ENCODE measurements around the gene ACP7.

ACP7 gene

GRCh38 chr19:39145180-39145953 is 61.2 kb downstream of the ACP7 start:
- no peak overlapping the region for H3K4me3 ChIP-seq (ENCODE audit: low read depth, low read length)
- no peak for TF ChIP-seq CTCF (IDR thresholded peaks at IDR 0.05; ENCODE audit: borderline replicate concordance, insufficient read depth, low read depth, low read length)

GRCh38 chr19:39146091-39146490 is 61.9 kb downstream of the ACP7 start:
- no peak overlapping the region for H3K4me3 ChIP-seq (ENCODE audit: low read depth, low read length)
- no peak for TF ChIP-seq CTCF (IDR thresholded peaks at IDR 0.05; ENCODE audit: borderline replicate concordance, insufficient read depth, low read depth, low read length)

DNA sequence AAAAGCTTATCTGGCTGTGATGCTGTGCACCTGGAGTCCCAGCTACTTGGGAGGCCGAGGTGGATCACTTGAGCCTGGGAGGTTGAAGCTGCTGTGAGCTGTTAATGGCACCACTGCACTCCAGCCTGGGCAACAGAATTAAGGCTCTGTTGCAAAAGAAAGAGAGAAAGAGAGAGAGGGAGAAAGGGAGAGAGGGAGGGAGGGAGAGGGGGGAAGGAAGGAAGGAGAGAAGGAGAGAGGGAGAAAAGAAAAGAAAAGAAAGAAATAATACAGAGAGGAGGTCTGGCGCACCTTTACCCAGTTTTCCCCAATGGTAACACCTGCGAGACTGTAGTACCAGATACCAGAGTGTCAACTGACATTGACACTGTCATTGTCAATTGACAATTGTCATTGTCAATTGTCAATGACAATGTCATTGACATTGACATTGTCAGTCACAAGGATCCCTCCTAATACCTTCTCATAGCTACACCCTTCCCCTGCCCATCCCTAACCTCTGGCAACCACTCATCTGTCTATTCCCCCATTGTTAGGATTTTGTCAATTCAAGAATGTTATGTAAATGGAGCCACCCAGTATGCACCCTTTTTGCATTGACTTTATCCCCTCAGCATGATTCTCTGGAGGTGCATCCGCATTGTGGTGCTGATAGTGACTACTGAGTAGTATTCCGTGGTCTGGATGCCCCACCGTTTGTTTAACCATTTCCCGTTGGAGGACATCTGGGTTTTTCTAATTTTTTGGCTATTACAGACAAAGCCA is 62.7 kb downstream of the ACP7 start:
- TF ChIP-seq CTCF (IDR thresholded peaks at IDR 0.05; ENCODE audit: borderline replicate concordance, insufficient read depth, low read depth, low read length): no peak
- no peak overlapping the region for H3K4me3 ChIP-seq (ENCODE audit: low read depth, low read length)

DNA sequence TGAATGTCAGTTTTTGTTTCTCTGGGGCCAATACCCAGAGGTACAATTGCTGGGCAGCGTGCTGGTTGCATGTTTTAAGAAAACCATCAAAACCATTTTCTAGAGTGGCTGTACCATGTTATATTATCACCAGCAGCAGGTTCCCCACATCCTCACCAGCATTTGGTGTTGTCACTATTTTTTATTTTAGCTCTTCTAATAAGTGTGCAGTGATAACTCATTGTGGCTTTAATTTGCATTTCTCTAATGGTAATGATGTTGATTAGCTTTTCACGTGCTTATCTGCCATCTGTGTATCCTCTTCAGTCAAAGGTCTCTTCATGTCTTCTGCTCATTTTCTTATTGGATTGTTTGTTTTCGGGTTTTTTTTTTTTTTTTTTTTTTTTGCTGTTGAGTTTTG is 63.3 kb downstream of the ACP7 start:
- H3K4me3 ChIP-seq (ENCODE audit: low read depth, low read length): no peak overlapping the region
- no peak for TF ChIP-seq CTCF (IDR thresholded peaks at IDR 0.05; ENCODE audit: borderline replicate concordance, insufficient read depth, low read depth, low read length)

- TF ChIP-seq CTCF (IDR thresholded peaks at IDR 0.05; ENCODE audit: borderline replicate concordance, insufficient read depth, low read depth, low read length): no peak
- no peak overlapping the region for H3K4me3 ChIP-seq (ENCODE audit: low read depth, low read length)
These were observed 64.9 kb downstream of the ACP7 start for GRCh38 chr19:39148939-39149529.

- H3K4me3 ChIP-seq (ENCODE audit: low read depth, low read length): no peak overlapping the region
- TF ChIP-seq CTCF (IDR thresholded peaks at IDR 0.05; ENCODE audit: borderline replicate concordance, insufficient read depth, low read depth, low read length): no peak
These were observed 66.1 kb downstream of the ACP7 start for GRCh38 chr19:39150235-39150634.
